Hepatocyte (in vitro differentiated cells): Measurements from ENCODE around the gene TUBGCP5.

ENCODE experiments used
- EZH2 ChIP-seq: fragments of 200-600 bp; sonication (generic); IDR thresholded peaks from 2 replicates; pipeline ENCODE4 v1.6.1; 2016; ENCODE audit warnings: antibody characterized with exemption, mild to moderate bottlenecking, borderline replicate concordance
- TF ChIP-seq, protein P1 (sequence below): fragments of 200-600 bp; sonication (generic); IDR thresholded peaks from 2 replicates; pipeline ENCODE4 v1.5.1; 2016; ENCODE audit warnings: antibody characterized with exemption, mild to moderate bottlenecking; ENCODE audit not compliant: poor library complexity

DNA sequence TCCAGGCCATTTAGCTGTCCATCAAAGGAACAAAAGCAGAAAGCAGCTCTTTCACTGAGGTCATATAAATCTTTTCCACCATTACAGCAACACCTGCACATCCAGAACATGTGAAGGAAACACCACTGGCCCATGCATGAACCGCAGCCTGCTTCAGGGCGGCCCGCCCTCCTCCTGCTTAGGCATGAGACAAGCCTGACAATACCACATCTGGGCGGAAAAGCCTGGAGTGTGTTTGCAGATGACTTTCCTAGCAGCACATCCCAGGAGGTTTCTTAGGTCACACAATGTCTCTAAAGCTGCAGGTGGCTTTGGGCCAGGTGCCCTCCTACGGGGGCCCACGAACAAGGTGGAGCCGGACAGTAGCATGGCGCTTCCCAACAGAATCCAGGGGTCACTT is 78.8 kb downstream of the TUBGCP5 start:
- TF ChIP-seq, protein P1, sequence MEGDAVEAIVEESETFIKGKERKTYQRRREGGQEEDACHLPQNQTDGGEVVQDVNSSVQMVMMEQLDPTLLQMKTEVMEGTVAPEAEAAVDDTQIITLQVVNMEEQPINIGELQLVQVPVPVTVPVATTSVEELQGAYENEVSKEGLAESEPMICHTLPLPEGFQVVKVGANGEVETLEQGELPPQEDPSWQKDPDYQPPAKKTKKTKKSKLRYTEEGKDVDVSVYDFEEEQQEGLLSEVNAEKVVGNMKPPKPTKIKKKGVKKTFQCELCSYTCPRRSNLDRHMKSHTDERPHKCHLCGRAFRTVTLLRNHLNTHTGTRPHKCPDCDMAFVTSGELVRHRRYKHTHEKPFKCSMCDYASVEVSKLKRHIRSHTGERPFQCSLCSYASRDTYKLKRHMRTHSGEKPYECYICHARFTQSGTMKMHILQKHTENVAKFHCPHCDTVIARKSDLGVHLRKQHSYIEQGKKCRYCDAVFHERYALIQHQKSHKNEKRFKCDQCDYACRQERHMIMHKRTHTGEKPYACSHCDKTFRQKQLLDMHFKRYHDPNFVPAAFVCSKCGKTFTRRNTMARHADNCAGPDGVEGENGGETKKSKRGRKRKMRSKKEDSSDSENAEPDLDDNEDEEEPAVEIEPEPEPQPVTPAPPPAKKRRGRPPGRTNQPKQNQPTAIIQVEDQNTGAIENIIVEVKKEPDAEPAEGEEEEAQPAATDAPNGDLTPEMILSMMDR, result no peak
- TF ChIP-seq EZH2, result no peak
